ENCODE data around the gene KIRREL3. TPM values are rescaled to one million over a fixed set of nuclear protein-coding genes. Genes with fewer than 3 reads are reported as not detected.

The KIRREL3 gene
- total and polyA plus RNA-seq, 2 donors (not counting 3 experiments of a cell fraction or from before 2014, with no cell fraction given), result not detected

DNA sequence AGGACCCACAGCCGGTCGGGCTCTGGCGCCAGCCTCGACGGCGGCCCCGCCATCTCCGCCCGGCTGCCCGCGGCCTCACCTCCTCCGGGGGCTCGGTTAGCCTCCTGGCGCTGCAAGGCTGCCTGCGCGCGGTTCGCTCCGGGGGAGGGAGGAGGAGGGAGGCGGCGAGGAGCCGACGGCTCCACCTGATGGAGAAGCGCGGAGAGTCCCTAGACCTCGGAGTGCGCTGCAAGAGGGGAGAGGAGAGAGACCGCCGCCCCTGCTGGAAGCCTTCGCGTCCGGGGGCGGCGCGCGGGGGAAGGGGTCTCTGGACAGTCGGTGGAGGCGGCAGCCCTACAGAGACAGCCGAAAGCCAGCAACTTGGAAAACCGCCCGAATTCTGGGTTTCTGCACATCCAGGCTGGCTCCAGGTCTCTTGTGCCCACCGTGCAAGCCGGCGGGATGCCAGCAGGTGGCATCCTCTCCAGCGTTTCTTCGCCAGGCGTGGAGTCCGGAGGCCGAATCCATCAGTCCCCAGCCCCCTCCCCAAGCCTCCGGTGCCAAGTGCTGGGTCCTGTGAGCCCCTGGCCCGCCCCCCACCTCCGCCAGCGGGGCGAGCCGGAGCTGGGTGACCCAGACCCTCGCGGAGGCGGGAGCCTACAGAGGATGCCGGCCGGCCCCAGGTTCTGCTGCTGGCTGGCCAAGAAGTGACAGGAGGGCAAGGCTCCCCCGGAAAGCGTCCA is 2.9 kb upstream of the KIRREL3 start:
- Histone ChIP-seq H4K20me1 (replicated peaks; ENCODE audit: control insufficient read depth, extremely low read depth, insufficient read depth, low read length) (no peaks in the 10 kb centered on the region), H3K9me1 (replicated peaks; ENCODE audit: control insufficient read depth, extremely low read depth, insufficient read depth, low read length) (no peaks in the 10 kb centered on the region), H3K9me3 (replicated peaks; ENCODE audit: control insufficient read depth, insufficient read depth, low read length) (no peaks in the 10 kb centered on the region), H3K79me2 (ENCODE audit: control insufficient read depth, insufficient read depth, low read length) (no peaks in the 10 kb centered on the region), H3K36me3 (ENCODE audit: control insufficient read depth in 2 of 2, extremely low read depth in 1 of 2, insufficient read depth in 2 of 2, low read length in 2 of 2) (no peaks in the 10 kb centered on the region), H3K27me3 (ENCODE audit: control insufficient read depth in 2 of 2, insufficient read depth in 2 of 2, low read length in 2 of 2) (peaks cover 25 to 31% of the 10 kb centered on the region in 2 experiments), H3K4me2 (ENCODE audit: insufficient read depth, low read length) (no peak overlapping the region), H2AFZ (ENCODE audit: low read depth, low read length) (no peak overlapping the region), H3K4me3 (replicated peaks in 1 of 3; ENCODE audit: insufficient read depth in 1 of 3, low read depth in 1 of 3, low read length in 3 of 3) (no peak overlapping the region), H3K4me1 (ENCODE audit: control insufficient read depth, extremely low read depth, insufficient read depth, low read length) (no peaks in the 10 kb centered on the region), H3K9ac (replicated peaks; ENCODE audit: extremely low read depth, insufficient read depth, low read length) (no peak overlapping the region), H3K27ac (ENCODE audit: insufficient read depth, low read depth, low read length) (no peak overlapping the region)
- POLR2A ChIA-PET, result no interaction called here
- dilution Hi-C loops (cut with MboI; ENCODE audit: extremely low pct_ligation_motif_present, low sequenced_read_pairs), result no loop called here
- BruUV-seq (replicated peaks), result no TSS peak
- intact Hi-C loops (cut with micrococcal nuclease), result no loop called here
- CTCF ChIA-PET, result no interaction called here
- no peak for FAIRE-seq
- peak; percentile 18 for TF ChIP-seq EZH2 (IDR thresholded peaks at IDR 0.05; ENCODE audit: borderline replicate concordance, low read depth, low read length, severe bottlenecking)
- TF ChIP-seq MYC (IDR thresholded peaks at IDR 0.05; ENCODE audit: low read depth, low read length), result no peak
- TF ChIP-seq GATA2 (IDR thresholded peaks at IDR 0.05; ENCODE audit: insufficient read depth, insufficient read length, low read depth, low read length), result no peak
- TF ChIP-seq FOS (IDR thresholded peaks at IDR 0.05; ENCODE audit: borderline replicate concordance, insufficient read depth, low read length), result no peak
- TF ChIP-seq, protein P1, sequence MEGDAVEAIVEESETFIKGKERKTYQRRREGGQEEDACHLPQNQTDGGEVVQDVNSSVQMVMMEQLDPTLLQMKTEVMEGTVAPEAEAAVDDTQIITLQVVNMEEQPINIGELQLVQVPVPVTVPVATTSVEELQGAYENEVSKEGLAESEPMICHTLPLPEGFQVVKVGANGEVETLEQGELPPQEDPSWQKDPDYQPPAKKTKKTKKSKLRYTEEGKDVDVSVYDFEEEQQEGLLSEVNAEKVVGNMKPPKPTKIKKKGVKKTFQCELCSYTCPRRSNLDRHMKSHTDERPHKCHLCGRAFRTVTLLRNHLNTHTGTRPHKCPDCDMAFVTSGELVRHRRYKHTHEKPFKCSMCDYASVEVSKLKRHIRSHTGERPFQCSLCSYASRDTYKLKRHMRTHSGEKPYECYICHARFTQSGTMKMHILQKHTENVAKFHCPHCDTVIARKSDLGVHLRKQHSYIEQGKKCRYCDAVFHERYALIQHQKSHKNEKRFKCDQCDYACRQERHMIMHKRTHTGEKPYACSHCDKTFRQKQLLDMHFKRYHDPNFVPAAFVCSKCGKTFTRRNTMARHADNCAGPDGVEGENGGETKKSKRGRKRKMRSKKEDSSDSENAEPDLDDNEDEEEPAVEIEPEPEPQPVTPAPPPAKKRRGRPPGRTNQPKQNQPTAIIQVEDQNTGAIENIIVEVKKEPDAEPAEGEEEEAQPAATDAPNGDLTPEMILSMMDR (IDR thresholded peaks at IDR 0.05; ENCODE audit: extremely low read depth in 1 of 2, insufficient read depth in 1 of 2, low read depth in 1 of 2, low read length in 2 of 2), result peak in 1 of 2 donors; percentile 26
- no peak for TF ChIP-seq POLR2AphosphoS5 (IDR thresholded peaks at IDR 0.05; ENCODE audit: insufficient read depth, low read depth, low read length)
- no peak for DNase-seq (ENCODE audit: low read depth, low spot score)

Data from endothelial cell of umbilical vein (primary cell).